Prostate gland (tissue), 2 donors: ENCODE measurements around the gene TRABD. TPM values are rescaled to one million over a fixed set of nuclear protein-coding genes. Genes with fewer than 3 reads are reported as not detected.

Experiments used
- DNase-seq: peaks from one replicate; pipeline ENCODE4 v3.0.0-alpha.2; 2019; ENCODE audit warnings: low spot score
- H3K27ac ChIP-seq, 2 donors: fragments of 200-600 bp; sonication (generic); 2 replicates each; pipeline ENCODE4 v1.5.1; 2017 to 2019
- H3K27me3 ChIP-seq: fragments of 200-600 bp; sonication (generic); replicated peaks from 2 replicates; pipeline ENCODE4 v1.5.1; 2019; ENCODE audit not compliant: insufficient read depth
- H3K36me3 ChIP-seq, 2 donors: fragments of 200-600 bp; sonication (generic); 1 replicate in 1 of 2; 2 replicates in 1 of 2; pipeline versions ENCODE4 v1.5.1 to v1.8.1; 2017 to 2019
- H3K4me1 ChIP-seq: fragments of 200-600 bp; sonication (generic); replicated peaks from 2 replicates; pipeline ENCODE4 v1.5.1; 2019
- H3K4me3 ChIP-seq, 2 donors: fragments of 200-600 bp; sonication (generic); 2 replicates each; pipeline ENCODE4 v1.5.1; 2017 to 2019
- H3K9me3 ChIP-seq: fragments of 200-600 bp; sonication (generic); 2 replicates; pipeline ENCODE4 v1.5.1; 2017
- POLR2A ChIP-seq: fragments of 450-650 bp; IDR thresholded peaks from one replicate; pipeline ENCODE4 v1.6.1; 2016; ENCODE audit warnings: antibody characterized with exemption, mild to moderate bottlenecking
- POLR2AphosphoS5 ChIP-seq: sonication (generic); formaldehyde crosslinking; IDR thresholded peaks from one replicate; pipeline ENCODE4 v1.6.1; 2017; ENCODE audit warnings: antibody characterized with exemption
- WGBS: methylation state at CpG from one replicate; pipeline ENCODE4 v1.1.5; 2018; 5-methylcytosine and 5-hydroxymethylcytosine counted together
- intact Hi-C: fragments of 100-400 bp; cut with DNase I; formaldehyde crosslinking; loops from one replicate; pipeline ENCODE4 v1.14.2; 2022
- total RNA-seq, 2 donors: library from RNA; depleted of rRNA; stranded (reverse); fragments of >200 nt; gene quantifications; one replicate each; pipeline ENCODE4 v1.1.0, GENCODE V29; 2016
- TF ChIP-seq, protein P1 (sequence below), 4 experiments: fragments of 200-600 bp in 2 of 4; fragments of 450-650 bp in 2 of 4; sonication (generic) in 2 of 4; IDR thresholded peaks; 1 replicate in 3 of 4; 2 replicates in 1 of 4; pipeline ENCODE4 v1.5.1; 2016 to 2019; ENCODE audit warnings: antibody characterized with exemption in 4 of 4, mild to moderate bottlenecking in 2 of 4, moderate library complexity in 2 of 4

The TRABD gene
- total RNA-seq, 2 donors from 2014 or later: 39.1 to 43.1 TPM

DNA sequence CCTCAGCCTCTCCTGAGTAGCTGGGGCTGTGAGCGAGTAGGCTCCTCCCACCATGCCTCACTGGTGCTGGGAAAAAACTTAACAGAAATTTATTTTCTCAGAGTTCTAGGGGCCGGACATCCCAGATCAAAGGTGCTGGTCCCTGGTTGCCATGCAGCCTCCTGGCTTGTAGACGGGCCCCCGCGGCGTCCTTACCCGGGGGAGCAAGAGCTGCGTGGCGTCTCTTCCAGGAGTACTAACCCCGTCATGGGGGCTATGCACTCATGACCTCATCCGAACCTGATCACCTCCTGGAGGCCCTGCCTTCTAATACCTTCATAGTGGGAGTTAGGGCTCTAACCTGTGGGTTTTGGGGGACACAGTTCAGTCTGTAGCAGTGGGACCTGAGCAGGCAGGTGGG lies 2.6 kb downstream of the TRABD start:
- Histone ChIP-seq H3K4me3 (no peak overlapping the region), H3K27ac (no peak overlapping the region), H3K4me1 (peaks cover 20% of the 10 kb centered on the region), H3K9me3 (no peaks in the 10 kb centered on the region), H3K27me3 (no peaks in the 10 kb centered on the region), H3K36me3 (peaks cover 0 to 2% of the 10 kb centered on the region in 2 donors)
- 97% methylated on average over 11 of the region's 11 CpGs for WGBS
- intact Hi-C loops: no loop called here
- DNase-seq: no peak
- no peak for TF ChIP-seq POLR2AphosphoS5

DNA sequence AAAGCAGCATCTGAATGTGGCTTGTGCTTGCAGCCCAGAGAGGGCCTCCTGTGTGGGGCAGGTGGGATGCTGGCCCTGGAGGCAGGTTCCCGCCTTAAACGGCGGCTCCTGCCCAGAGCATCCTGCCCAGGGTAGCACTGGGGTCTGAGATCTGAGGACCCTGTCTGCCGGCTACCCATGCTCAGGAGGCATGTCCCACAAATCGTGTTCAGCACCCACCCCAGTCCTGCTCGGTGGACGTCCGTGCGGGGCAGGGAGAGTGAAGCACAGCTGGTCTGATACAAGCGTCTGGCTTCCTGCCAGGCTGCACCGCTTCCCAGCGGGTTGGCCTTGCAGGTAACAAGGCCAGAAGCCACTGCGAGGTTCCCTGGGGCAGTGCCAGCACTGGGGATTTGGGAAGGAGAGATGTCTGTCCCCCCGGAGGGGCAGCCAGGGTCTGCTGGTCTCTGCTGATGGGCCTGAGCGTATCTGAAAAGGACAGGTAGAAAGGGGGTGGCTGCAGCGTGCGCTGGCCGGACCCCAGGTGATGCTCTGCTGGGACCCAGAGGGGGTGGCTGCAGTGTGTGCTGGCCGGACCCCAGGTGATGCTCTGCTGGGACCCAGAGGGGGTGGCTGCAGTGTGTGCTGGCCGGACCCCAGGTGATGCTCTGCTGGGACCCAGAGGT lies 3.6 kb downstream of the TRABD start:
- intact Hi-C loops: no loop called here
- H3K36me3 ChIP-seq: peaks cover 2 to 11% of the 10 kb centered on the region in 2 donors
- DNase-seq: no peak
- no peak overlapping the region for H3K4me3 ChIP-seq
- WGBS: 57% methylated on average over 20 of the region's 20 CpGs
- H3K4me1 ChIP-seq: peaks cover 13% of the 10 kb centered on the region
- H3K27me3 ChIP-seq: no peaks in the 10 kb centered on the region
- H3K27ac ChIP-seq: peak overlapping the region; percentile 75 to 83
- TF ChIP-seq POLR2AphosphoS5 (no peak), POLR2A (no peak)
- TF ChIP-seq, protein P1, sequence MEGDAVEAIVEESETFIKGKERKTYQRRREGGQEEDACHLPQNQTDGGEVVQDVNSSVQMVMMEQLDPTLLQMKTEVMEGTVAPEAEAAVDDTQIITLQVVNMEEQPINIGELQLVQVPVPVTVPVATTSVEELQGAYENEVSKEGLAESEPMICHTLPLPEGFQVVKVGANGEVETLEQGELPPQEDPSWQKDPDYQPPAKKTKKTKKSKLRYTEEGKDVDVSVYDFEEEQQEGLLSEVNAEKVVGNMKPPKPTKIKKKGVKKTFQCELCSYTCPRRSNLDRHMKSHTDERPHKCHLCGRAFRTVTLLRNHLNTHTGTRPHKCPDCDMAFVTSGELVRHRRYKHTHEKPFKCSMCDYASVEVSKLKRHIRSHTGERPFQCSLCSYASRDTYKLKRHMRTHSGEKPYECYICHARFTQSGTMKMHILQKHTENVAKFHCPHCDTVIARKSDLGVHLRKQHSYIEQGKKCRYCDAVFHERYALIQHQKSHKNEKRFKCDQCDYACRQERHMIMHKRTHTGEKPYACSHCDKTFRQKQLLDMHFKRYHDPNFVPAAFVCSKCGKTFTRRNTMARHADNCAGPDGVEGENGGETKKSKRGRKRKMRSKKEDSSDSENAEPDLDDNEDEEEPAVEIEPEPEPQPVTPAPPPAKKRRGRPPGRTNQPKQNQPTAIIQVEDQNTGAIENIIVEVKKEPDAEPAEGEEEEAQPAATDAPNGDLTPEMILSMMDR (IDR thresholded peaks at IDR 0.05): no peak
- no peaks in the 10 kb centered on the region for H3K9me3 ChIP-seq

DNA sequence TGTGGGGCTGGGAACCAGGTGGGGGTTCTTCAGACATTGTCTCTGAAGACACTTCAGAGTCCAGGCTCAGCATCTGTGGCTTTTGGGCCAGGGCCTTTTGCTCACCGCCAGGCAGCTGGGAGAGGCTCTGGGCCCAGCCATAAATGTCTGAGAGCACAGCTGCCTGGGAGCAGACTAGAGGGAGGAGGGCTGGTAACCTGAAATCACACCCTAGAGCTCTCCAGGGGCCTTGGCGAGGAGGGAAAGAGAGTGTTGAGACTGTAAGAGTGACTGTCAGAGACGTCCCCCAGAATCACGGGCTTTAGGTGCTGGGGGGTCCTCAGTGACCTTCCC lies 4.1 kb downstream of the TRABD start:
- DNase-seq: no peak
- no peak for TF ChIP-seq POLR2A
- no peak for TF ChIP-seq POLR2AphosphoS5
- TF ChIP-seq, protein P1 (IDR thresholded peaks at IDR 0.05): no peak
- intact Hi-C loops: no loop called here
- Histone ChIP-seq H3K27ac (peak overlapping the region; percentile 75 to 83), H3K36me3 (peaks cover 5 to 11% of the 10 kb centered on the region in 2 donors), H3K9me3 (no peaks in the 10 kb centered on the region), H3K27me3 (no peaks in the 10 kb centered on the region), H3K4me3 (peak overlapping the region; percentile 31 to 40), H3K4me1 (peaks cover 12% of the 10 kb centered on the region)
- 11% methylated on average over 4 of the region's 4 CpGs for WGBS

DNA sequence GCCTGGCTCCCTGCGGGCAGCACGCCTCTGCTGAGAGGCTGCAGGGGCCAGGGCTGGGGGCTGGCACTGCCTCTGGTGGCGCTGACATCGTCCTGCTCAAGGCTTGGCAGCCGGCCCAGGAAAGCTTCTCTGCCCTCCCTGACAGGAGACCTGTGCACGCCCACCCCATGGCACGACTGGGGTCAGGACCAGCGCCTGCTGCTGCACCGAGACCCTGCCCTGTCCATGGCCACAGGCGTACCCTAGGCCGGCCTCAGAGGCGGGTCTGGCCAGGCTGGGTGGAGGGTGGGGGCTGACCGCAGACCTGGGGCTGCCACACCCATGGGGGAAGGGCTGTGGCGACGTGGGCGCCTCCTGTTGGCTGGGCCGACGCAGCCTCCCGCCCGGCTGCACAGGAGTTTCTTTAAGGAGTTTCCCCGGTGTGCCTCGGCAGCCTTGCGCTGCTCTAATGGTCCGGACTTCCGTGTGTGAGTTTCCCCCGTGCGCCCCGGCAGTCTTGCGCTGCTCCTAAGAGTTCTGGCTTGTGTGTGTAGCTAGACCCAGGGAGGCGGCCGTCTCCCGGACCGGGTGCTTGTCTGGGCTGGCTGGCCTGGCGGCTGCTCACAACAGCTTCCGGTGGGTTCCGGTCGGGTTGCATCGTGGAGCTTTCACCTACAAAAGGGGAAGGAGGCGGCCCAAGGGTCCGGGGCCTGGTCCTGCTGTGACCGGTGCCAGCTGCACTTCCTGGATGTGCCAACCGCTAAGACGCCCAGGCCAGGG lies 4.6 kb downstream of the TRABD start:
- Histone ChIP-seq H3K9me3 (no peaks in the 10 kb centered on the region), H3K36me3 (peaks cover 5 to 11% of the 10 kb centered on the region in 2 donors), H3K4me1 (peaks cover 12% of the 10 kb centered on the region), H3K4me3 (peak overlapping the region; percentile 31 to 40), H3K27ac (peak overlapping the region; percentile 75 to 83), H3K27me3 (no peaks in the 10 kb centered on the region)
- TF ChIP-seq POLR2A (peak; percentile 67), POLR2AphosphoS5 (peak; percentile 82)
- TF ChIP-seq, protein P1 (IDR thresholded peaks at IDR 0.05): peak; percentile 52 to 65 (median 58)
- DNase-seq: peak; percentile 68
- 6% methylated on average over 43 of the region's 43 CpGs for WGBS
- intact Hi-C loops: no loop called here

DNA sequence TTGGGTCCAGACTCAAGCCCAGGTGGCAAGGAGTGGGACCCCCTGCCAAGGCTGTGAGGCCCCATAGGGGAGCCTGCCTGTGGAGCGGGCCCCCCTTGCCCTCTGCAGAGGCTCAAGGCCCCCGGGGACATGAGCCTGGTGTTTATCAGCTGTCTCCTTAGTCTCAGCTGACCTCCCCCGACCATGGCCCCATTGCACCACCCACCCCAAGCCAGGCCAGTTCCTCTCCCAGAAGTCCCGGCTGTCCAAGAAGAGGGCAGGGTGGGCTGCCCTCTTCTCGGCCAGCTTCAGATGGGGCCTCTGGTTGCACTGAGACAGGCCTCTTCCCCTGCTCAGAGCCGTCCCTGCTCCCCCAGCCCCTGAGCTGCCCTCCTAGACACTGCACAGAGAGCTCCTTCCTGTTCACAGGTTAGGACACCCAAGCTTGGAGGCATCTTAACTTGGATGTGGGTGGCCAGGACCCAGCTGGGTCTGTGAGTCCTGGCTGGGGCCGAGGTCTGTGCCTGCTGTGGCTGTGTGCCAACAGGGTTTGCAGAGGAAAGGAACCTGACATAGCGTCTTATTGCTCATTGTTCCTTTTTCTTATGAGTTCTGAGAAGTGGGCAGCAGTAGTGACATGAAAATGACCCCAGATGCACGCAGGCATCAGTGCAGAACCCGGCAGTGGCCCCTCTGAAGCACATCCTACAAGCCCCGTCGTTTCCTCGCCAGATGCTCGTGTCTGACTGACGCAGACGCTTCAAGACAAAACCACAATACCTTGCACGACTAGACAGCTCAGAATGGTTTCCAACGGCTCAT lies 5.4 kb downstream of the TRABD start:
- Histone ChIP-seq H3K36me3 (peaks cover 5 to 11% of the 10 kb centered on the region in 2 donors), H3K27me3 (no peaks in the 10 kb centered on the region), H3K9me3 (no peaks in the 10 kb centered on the region), H3K4me1 (peaks cover 12% of the 10 kb centered on the region), H3K27ac (peak overlapping the region; percentile 75 to 83), H3K4me3 (peak overlapping the region; percentile 31 to 40)
- WGBS: 54% methylated on average over 18 of the region's 18 CpGs
- TF ChIP-seq POLR2AphosphoS5 (no peak), POLR2A (no peak)
- TF ChIP-seq, protein P1 (IDR thresholded peaks at IDR 0.05): no peak
- DNase-seq: no peak
- intact Hi-C loops: no loop called here
